Progenitor cell of endocrine pancreas (in vitro differentiated cells): ENCODE measurements around the gene GBX2. TPM values are rescaled to one million over a fixed set of nuclear protein-coding genes. Genes with fewer than 3 reads are reported as not detected.
A peak's percentile ranks its signal among the peaks of the same experiment; 100 is the strongest.

Source experiments
- DNase-seq: peaks from one replicate; pipeline ENCODE4 v3.0.0; 2021; ENCODE audit warnings: low spot score; ENCODE audit not compliant: unreplicated experiment
- H3K27ac Mint-ChIP-seq: 2 replicates; pipeline ENCODE4 v1.8.0; 2021; ENCODE audit warnings: mild to moderate bottlenecking, moderate library complexity, mixed read lengths
- H3K27me3 Mint-ChIP-seq: 2 replicates; pipeline ENCODE4 v1.8.0; 2021; ENCODE audit warnings: mixed read lengths
- H3K36me3 Mint-ChIP-seq: 2 replicates; pipeline ENCODE4 v1.8.0; 2022; ENCODE audit warnings: mixed read lengths; ENCODE audit not compliant: insufficient read depth
- H3K4me1 Mint-ChIP-seq: 2 replicates; pipeline ENCODE4 v1.8.0; 2021; ENCODE audit warnings: low read depth, mixed read lengths
- H3K4me3 Mint-ChIP-seq: 2 replicates; pipeline ENCODE4 v1.8.0; 2021; ENCODE audit warnings: low read depth, mild to moderate bottlenecking, moderate library complexity, mixed read lengths
- H3K9me3 Mint-ChIP-seq: 2 replicates; pipeline ENCODE4 v1.8.0; 2021; ENCODE audit warnings: low read depth, mixed read lengths
- total RNA-seq: library from RNA; stranded (reverse); gene quantifications from 2 replicates; pipeline ENCODE4 v1.2.1, GENCODE V29; 2021
- TF ChIP-seq, protein P1 (sequence below): fragments of 200-600 bp; sonication (generic); IDR thresholded peaks from one replicate; pipeline ENCODE4 v1.5.0; 2021; ENCODE audit warnings: antibody characterized with exemption, mild to moderate bottlenecking; ENCODE audit not compliant: unreplicated experiment

Gene GBX2
- total RNA-seq, 1 donor from 2014 or later, result not detected

DNA sequence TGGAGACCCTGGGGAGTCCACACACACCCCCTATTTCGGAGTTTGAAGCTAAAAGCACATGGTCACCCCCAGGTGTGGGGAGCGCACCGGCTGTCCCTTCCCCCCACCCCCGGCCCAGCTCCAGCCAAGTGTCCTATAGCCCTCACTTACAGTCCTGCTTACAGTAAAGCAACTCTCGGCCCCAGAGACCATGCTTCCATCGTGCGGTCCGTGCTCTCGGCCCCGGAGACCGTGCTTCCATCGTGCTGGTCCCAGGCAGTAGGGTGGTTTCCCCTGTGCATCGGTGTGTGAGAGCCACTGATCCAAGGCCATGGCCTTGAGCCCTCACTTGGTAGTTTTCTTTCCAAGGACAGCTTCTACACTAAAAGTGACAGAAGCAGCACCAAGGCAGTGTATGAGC lies 48.7 kb downstream of the GBX2 start:
- Mint-ChIP-seq H3K36me3 (peaks cover 14% of the 10 kb centered on the region), H3K4me1 (peaks cover 27% of the 10 kb centered on the region), H3K27me3 (peaks cover 33% of the 10 kb centered on the region), H3K27ac (peak overlapping the region; percentile 69), H3K9me3 (no peaks in the 10 kb centered on the region), H3K4me3 (no peak overlapping the region)
- TF ChIP-seq, protein P1, sequence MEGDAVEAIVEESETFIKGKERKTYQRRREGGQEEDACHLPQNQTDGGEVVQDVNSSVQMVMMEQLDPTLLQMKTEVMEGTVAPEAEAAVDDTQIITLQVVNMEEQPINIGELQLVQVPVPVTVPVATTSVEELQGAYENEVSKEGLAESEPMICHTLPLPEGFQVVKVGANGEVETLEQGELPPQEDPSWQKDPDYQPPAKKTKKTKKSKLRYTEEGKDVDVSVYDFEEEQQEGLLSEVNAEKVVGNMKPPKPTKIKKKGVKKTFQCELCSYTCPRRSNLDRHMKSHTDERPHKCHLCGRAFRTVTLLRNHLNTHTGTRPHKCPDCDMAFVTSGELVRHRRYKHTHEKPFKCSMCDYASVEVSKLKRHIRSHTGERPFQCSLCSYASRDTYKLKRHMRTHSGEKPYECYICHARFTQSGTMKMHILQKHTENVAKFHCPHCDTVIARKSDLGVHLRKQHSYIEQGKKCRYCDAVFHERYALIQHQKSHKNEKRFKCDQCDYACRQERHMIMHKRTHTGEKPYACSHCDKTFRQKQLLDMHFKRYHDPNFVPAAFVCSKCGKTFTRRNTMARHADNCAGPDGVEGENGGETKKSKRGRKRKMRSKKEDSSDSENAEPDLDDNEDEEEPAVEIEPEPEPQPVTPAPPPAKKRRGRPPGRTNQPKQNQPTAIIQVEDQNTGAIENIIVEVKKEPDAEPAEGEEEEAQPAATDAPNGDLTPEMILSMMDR, result no peak
- DNase-seq, result no peak

DNA sequence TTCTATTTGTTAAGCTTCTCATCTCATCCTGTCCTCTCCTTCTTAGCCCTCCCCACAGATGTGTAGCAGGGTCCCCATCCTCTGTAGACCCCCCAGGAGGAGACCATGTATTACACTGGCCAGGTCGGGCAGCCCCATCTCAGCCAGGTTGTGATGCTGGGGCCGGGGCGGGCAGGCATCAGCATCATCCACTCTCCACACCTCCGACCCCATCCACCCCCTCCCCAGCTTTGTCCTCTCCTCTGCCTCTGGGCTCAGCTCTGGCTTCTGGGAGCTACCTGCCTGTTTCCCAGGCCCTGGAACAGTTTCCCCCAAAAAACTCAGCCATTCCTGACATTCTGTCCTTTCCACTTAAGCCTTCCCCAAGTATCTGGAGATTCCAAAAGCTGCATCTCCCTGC lies 49.2 kb downstream of the GBX2 start:
- no peak for DNase-seq
- Mint-ChIP-seq H3K27ac (no peak overlapping the region), H3K4me3 (no peak overlapping the region), H3K9me3 (no peaks in the 10 kb centered on the region), H3K4me1 (peaks cover 27% of the 10 kb centered on the region), H3K27me3 (peaks cover 36% of the 10 kb centered on the region), H3K36me3 (peaks cover 11% of the 10 kb centered on the region)
- TF ChIP-seq, protein P1, result no peak

DNA sequence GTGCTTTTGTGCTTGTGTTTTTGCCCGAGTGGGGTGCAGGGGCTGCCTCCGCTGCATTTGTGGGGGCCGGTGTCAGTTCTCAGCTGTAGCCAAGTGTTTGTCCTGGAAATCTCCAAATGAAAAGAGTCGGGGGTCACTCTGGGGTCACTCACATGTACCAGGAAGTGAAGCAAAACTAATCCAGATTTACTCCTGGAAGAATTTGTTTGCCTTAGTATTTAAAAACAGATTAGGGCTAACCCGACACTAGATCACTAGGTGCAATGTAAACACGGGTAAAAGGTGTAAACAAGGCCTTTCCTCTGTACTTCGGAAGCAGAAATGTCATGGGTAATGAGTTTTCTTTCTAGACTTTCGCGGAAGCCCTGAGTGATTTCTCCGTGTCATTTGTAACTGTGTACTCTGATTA lies 50.3 kb downstream of the GBX2 start:
- H3K27ac Mint-ChIP-seq, result no peak overlapping the region
- TF ChIP-seq, protein P1, result no peak
- no peak for DNase-seq
- H3K4me3 Mint-ChIP-seq, result peak overlapping the region; percentile 30
- H3K27me3 Mint-ChIP-seq, result peaks cover 41% of the 10 kb centered on the region
- H3K4me1 Mint-ChIP-seq, result peaks cover 27% of the 10 kb centered on the region
- peaks cover 8% of the 10 kb centered on the region for H3K36me3 Mint-ChIP-seq
- no peaks in the 10 kb centered on the region for H3K9me3 Mint-ChIP-seq

DNA sequence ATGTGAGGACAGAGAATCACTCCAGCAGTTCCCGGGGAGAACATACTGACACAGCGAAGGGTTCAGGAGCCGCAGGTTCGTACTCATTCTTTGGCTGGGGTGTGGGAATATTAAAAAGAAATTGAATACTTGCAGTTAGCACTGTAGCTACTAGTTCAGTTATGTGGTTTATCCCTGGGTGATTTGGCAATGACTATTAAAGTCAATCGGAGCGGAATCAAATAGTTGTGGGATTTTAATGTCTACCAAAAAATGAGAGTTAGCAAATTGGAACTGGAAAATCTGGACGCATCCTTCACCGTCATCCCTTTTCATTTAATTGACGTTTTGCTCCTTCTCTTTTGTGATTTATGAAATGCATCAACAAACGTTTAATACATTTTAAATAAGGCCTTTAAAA lies 50.8 kb downstream of the GBX2 start:
- Mint-ChIP-seq H3K4me3 (peak overlapping the region; percentile 15), H3K4me1 (peaks cover 27% of the 10 kb centered on the region), H3K27me3 (peaks cover 43% of the 10 kb centered on the region), H3K9me3 (no peaks in the 10 kb centered on the region), H3K36me3 (peaks cover 8% of the 10 kb centered on the region), H3K27ac (peak overlapping the region; percentile 43)
- DNase-seq, result no peak
- TF ChIP-seq, protein P1, result no peak

Other genes starting within 250 kb of the GBX2 start
- gene ASB18, start 96.0 kb upstream of the GBX2 start, total RNA-seq, result not detected in 2 replicates